Gastroesophageal sphincter (tissue), 4 donors: ENCODE measurements around the gene JARID2. TPM values are rescaled to one million over a fixed set of nuclear protein-coding genes. Genes with fewer than 3 reads are reported as not detected.
A peak's percentile ranks its signal among the peaks of the same experiment; 100 is the strongest.

Source experiments
- ATAC-seq: fragments of 150-250 bp; one replicate; pipeline ENCODE4 v1.9.1; 2016; ENCODE audit warnings: mild to moderate bottlenecking, moderate library complexity
- H3K27ac ChIP-seq, 4 donors: fragments of 200-600 bp; sonication (generic) in 3 of 4; 1 replicate in 3 of 4; 2 replicates in 1 of 4; pipeline ENCODE4 v1.5.1; 2016 to 2019
- H3K27me3 ChIP-seq: fragments of 200-600 bp; sonication (generic); one replicate; pipeline ENCODE4 v1.5.1; 2019
- H3K36me3 ChIP-seq, 2 donors: fragments of 200-600 bp; sonication (generic); one replicate each; pipeline ENCODE4 v1.5.1; 2019; ENCODE audit warnings: control low read depth in 1 of 2
- H3K4me1 ChIP-seq, 3 donors: fragments of 200-600 bp; sonication (generic); 1 replicate in 2 of 3; 2 replicates in 1 of 3; pipeline ENCODE4 v1.5.1; 2016 to 2019; ENCODE audit warnings: control low read depth in 2 of 3
- H3K4me3 ChIP-seq, 2 donors: fragments of 200-600 bp; sonication (generic); one replicate each; pipeline ENCODE4 v1.5.1; 2019; ENCODE audit warnings: mild to moderate bottlenecking in 1 of 2, moderate library complexity in 1 of 2
- H3K9me3 ChIP-seq, 3 donors: fragments of 200-600 bp; sonication (generic); one replicate each; pipeline ENCODE4 v1.5.1; 2017 to 2019; ENCODE audit warnings: control low read depth in 2 of 3
- EP300 ChIP-seq: sonication (generic); formaldehyde crosslinking; IDR thresholded peaks from one replicate; pipeline ENCODE4 v1.6.1; 2017; ENCODE audit warnings: antibody characterized with exemption, mild to moderate bottlenecking
- POLR2A ChIP-seq, 2 donors: fragments of 450-650 bp; IDR thresholded peaks; one replicate each; pipeline ENCODE4 v1.6.1; 2017; ENCODE audit warnings: antibody characterized with exemption in 2 of 2, mild to moderate bottlenecking in 2 of 2, moderate library complexity in 1 of 2
- POLR2AphosphoS5 ChIP-seq: sonication (generic); formaldehyde crosslinking; IDR thresholded peaks from one replicate; pipeline ENCODE4 v1.6.1; 2017; ENCODE audit warnings: antibody characterized with exemption
- whole genome bisulfite sequencing, 2 donors: methylation state at CpG; one replicate each; pipeline ENCODE4 v1.1.5; 2018; ENCODE audit warnings: low coverage in 1 of 2; 5-methylcytosine and 5-hydroxymethylcytosine counted together
- total RNA-seq, 4 donors: library from RNA; depleted of rRNA; stranded (reverse); fragments of >200 nt; gene quantifications; one replicate each; pipeline ENCODE4 v1.1.0, GENCODE V29; 2016
- TF ChIP-seq, protein P1 (sequence below), 4 experiments: fragments of 200-600 bp in 2 of 4; fragments of 450-650 bp in 2 of 4; sonication (generic) in 1 of 4; IDR thresholded peaks; one replicate each; pipeline ENCODE4 v1.5.1; 2017 to 2019; ENCODE audit warnings: antibody characterized with exemption in 4 of 4, mild to moderate bottlenecking in 2 of 4, moderate library complexity in 2 of 4

The JARID2 gene
- total RNA-seq, 4 donors from 2014 or later = 6.8 to 12.3 (median 8.5) TPM

DNA sequence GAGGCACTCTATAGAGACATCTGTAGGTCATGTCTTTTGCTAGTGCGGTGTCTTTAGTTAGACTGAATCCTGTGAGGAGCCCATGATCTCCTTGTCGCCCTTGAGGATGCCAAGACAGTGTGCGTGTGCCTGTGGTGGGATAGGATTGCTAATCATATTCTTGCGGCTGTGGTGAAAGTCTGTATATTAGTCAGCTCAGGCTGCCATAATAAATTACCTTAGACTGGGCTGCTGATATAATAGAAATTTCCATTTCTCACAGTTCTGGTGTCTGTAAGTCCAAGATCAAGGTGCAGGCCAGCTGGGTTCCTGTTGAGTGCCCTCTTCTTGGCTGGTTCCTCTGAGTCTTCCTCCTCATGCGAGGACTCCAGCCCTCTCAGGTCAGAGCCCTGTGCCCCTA lies 141.2 kb downstream of the JARID2 start:
- no peak overlapping the region for H3K4me3 ChIP-seq
- no peaks in the 10 kb centered on the region for H3K36me3 ChIP-seq
- no peaks in the 10 kb centered on the region for H3K9me3 ChIP-seq
- H3K4me1 ChIP-seq = peaks cover 3 to 47% (median 26%) of the 10 kb centered on the region in 3 donors
- H3K27ac ChIP-seq = no peak overlapping the region
- TF ChIP-seq POLR2A (IDR thresholded peaks at IDR 0.05) = no peak
- TF ChIP-seq EP300 = no peak
- TF ChIP-seq, protein P1, sequence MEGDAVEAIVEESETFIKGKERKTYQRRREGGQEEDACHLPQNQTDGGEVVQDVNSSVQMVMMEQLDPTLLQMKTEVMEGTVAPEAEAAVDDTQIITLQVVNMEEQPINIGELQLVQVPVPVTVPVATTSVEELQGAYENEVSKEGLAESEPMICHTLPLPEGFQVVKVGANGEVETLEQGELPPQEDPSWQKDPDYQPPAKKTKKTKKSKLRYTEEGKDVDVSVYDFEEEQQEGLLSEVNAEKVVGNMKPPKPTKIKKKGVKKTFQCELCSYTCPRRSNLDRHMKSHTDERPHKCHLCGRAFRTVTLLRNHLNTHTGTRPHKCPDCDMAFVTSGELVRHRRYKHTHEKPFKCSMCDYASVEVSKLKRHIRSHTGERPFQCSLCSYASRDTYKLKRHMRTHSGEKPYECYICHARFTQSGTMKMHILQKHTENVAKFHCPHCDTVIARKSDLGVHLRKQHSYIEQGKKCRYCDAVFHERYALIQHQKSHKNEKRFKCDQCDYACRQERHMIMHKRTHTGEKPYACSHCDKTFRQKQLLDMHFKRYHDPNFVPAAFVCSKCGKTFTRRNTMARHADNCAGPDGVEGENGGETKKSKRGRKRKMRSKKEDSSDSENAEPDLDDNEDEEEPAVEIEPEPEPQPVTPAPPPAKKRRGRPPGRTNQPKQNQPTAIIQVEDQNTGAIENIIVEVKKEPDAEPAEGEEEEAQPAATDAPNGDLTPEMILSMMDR (IDR thresholded peaks at IDR 0.05) = no peak
- TF ChIP-seq POLR2AphosphoS5 = no peak
- H3K27me3 ChIP-seq = no peaks in the 10 kb centered on the region
- no peak for ATAC-seq
- WGBS, 2 donors = 60 to 68% methylated on average over 3 of the region's 5 CpGs

DNA sequence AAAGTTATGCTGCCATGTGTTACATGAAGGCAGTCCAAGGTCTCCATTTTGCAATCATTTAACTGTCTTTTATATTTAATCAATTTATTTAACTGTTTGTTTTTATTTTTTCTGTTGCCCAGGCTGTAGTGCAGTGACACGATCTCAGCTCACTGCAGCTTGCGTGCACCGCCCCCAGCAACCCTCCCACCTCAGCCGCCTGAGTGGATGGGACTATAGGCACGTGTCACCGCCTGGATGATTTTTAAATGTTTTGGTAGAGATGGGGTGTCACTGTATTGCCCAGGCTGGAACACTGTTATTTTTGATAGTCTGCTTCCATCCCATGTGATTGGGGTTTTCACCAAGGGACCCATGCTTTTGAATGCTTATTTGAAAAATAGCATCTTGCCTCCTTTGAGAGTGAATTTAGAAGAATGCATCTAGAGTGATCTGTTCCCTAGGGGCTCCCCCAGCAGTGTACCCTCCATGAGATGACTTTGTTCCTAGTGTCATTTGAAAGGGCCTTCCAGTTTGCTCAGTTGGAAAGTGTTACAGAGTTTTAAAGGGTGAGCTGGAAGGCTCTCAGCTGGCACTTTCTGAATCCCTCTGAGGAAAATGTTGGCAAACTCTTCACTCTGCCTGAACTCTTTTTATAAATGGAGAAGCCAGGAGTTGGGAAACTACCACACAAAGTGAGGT lies 143.4 kb downstream of the JARID2 start:
- peaks cover 3 to 50% (median 26%) of the 10 kb centered on the region in 3 donors for H3K4me1 ChIP-seq

DNA sequence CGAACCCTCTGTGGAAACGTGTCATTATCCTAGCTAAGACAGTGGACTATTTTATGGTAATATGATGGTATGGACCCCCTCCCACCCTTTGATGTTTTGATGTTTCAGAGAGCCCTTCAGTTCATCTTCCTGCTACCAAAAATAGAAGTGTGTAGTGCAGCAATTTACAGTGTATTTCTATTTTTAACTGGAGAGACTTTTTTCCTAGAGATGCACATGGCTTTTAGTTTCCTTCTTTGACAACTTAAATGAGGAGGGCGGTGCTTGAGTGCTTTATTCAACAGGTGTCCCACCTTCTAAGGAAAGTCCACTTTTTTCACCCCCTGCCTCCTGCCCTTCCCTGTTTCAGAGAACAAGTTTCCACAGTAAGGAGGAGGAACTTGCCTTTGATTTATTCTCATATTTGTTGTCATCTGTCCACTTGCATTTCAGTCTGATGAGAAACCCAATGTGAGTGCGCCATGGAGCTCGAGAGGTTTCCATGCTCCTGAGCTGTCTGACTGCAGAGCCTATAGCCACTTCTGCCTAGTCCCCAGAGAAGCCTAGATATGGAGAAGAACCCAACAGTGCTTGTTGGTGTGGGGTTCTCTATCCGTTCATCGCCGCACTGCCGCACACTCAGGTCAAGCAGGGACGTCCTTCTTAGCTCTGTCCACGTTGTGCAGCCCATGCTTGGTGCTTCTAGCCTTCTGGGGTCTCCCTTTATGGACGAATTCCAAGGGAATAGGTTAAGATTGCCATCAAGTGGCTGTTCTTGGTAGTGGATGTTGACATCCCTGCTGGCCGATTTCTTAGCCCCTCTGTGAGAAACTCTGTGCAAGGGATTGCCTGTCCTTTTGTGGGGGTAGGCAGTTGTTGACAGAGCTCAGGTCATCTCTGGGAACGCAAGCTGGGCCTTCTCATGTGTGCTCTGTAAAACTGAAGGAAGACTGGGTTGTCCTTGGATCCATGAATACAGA lies 144.2 kb downstream of the JARID2 start:
- Histone ChIP-seq H3K36me3 (no peaks in the 10 kb centered on the region), H3K9me3 (no peaks in the 10 kb centered on the region), H3K27ac (peak overlapping the region in 3 of 4 donors; percentile 14 to 60 (median 45)), H3K27me3 (no peaks in the 10 kb centered on the region), H3K4me1 (peaks cover 3 to 44% (median 26%) of the 10 kb centered on the region in 3 donors), H3K4me3 (no peak overlapping the region)
- ATAC-seq = peak; percentile 17
- 32 to 40% methylated on average over 5 to 6 of the region's 14 CpGs for WGBS, 2 donors
- TF ChIP-seq, protein P1 (IDR thresholded peaks at IDR 0.05) = peak in 3 of 4 experiments; percentile 41 to 64 (median 52)
- TF ChIP-seq POLR2AphosphoS5 (no peak), POLR2A (IDR thresholded peaks at IDR 0.05) (no peak)

More for the DNA sequence above, 143.4 kb downstream of the JARID2 start:
- Histone ChIP-seq H3K27ac (peak overlapping the region in 3 of 4 donors; percentile 14 to 60 (median 45)), H3K27me3 (no peaks in the 10 kb centered on the region), H3K36me3 (no peaks in the 10 kb centered on the region), H3K9me3 (no peaks in the 10 kb centered on the region), H3K4me3 (no peak overlapping the region)
- WGBS, 2 donors = 83 to 93% methylated on average over 2 to 5 of the region's 6 CpGs
- ATAC-seq = peak; percentile 67
- TF ChIP-seq POLR2AphosphoS5 (no peak), EP300 (no peak), POLR2A (IDR thresholded peaks at IDR 0.05) (no peak)

DNA sequence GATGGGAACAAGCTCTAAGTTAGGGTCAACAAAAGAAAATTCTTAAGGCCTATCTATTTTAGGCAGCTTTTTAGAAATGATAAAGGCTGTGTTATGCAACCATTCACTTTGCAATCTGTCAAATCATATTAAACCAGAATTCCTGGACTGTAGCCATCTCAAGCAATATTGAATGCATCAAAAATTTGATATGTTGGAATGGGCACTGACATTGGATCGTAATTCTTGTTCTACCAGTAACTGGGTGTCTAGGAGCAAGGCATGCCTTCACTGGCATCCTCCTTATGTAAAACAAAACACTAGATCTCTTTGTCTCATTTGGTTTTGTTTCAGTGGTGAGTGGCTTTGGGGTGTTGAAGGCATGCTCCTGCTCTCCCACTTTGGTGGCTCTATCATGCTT lies 145.6 kb downstream of the JARID2 start:
- Histone ChIP-seq H3K4me3 (no peak overlapping the region), H3K27ac (no peak overlapping the region)
- WGBS, 2 donors = 67 to 73% methylated on average over 1 of the region's 1 CpG

DNA sequence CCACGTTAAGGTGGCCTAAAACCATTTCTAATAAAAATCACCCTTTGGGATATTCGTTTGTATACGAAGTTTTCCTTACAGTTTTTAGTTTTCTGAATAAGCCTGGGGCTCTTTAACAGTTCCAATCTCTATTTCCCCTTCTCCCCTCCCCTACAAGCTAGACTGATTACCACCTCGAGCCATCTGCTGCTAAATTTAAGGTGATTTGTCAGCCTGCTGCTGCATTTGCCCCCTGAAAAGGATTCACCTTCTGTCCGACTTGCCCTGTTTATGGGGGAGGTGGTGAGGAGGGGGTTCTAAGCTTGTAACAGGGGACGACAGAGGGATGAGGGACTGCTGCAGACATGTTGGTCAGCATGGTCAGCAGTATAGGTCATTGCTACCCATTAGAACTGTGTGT lies 146.3 kb downstream of the JARID2 start:
- ATAC-seq = no peak
- H3K36me3 ChIP-seq = no peaks in the 10 kb centered on the region
- H3K9me3 ChIP-seq = no peaks in the 10 kb centered on the region
- H3K4me3 ChIP-seq = no peak overlapping the region
- peaks cover 3 to 49% (median 26%) of the 10 kb centered on the region in 3 donors for H3K4me1 ChIP-seq
- no peaks in the 10 kb centered on the region for H3K27me3 ChIP-seq
- WGBS, 2 donors = 81 to 86% methylated on average over 5 to 6 of the region's 6 CpGs
- TF ChIP-seq EP300 (no peak), POLR2A (IDR thresholded peaks at IDR 0.05) (no peak), POLR2AphosphoS5 (no peak)
- TF ChIP-seq, protein P1 (IDR thresholded peaks at IDR 0.05) = no peak
- H3K27ac ChIP-seq = no peak overlapping the region

More for the DNA sequence above, 145.6 kb downstream of the JARID2 start:
- Histone ChIP-seq H3K9me3 (no peaks in the 10 kb centered on the region), H3K27me3 (no peaks in the 10 kb centered on the region), H3K4me1 (peaks cover 3 to 42% (median 26%) of the 10 kb centered on the region in 3 donors), H3K36me3 (no peaks in the 10 kb centered on the region)
- no peak for TF ChIP-seq EP300
- TF ChIP-seq, protein P1 (IDR thresholded peaks at IDR 0.05) = no peak
- TF ChIP-seq POLR2AphosphoS5 = no peak
- no peak for TF ChIP-seq POLR2A (IDR thresholded peaks at IDR 0.05)
- no peak for ATAC-seq
